Measurements from ENCODE around the gene SLC25A10. TPM values are rescaled to one million over a fixed set of nuclear protein-coding genes. Genes with fewer than 3 reads are reported as not detected.

The SLC25A10 gene
- total and polyA plus RNA-seq, 12 donors = 3.5 to 36.1 (median 20.5) TPM

- H3K27me3 ChIP-seq = no peaks in the 10 kb centered on the region
- no peak for DNase-seq
- TF ChIP-seq CTCF (IDR thresholded peaks at IDR 0.05) (no peak), POLR2A (IDR thresholded peaks at IDR 0.05) (no peak)
- H3K36me3 ChIP-seq (replicated peaks in 1 of 2) = no peaks in the 10 kb centered on the region
- peaks cover 14 to 20% of the 10 kb centered on the region in 2 donors for H3K4me1 ChIP-seq (replicated peaks in 1 of 2)
- H3K4me3 ChIP-seq = no peak overlapping the region
- 78 to 83% (median 81%) methylated on average over 11 of the region's 11 CpGs for WGBS, 4 donors
- H3K27ac ChIP-seq = no peak overlapping the region
- intact Hi-C loops (cut with DNase I) = no loop called here
- no peaks in the 10 kb centered on the region for H3K9me3 ChIP-seq (replicated peaks in 1 of 3)
Observed at GRCh38 chr17:81680150-81680549, 31.9 kb upstream of the SLC25A10 start.

DNA sequence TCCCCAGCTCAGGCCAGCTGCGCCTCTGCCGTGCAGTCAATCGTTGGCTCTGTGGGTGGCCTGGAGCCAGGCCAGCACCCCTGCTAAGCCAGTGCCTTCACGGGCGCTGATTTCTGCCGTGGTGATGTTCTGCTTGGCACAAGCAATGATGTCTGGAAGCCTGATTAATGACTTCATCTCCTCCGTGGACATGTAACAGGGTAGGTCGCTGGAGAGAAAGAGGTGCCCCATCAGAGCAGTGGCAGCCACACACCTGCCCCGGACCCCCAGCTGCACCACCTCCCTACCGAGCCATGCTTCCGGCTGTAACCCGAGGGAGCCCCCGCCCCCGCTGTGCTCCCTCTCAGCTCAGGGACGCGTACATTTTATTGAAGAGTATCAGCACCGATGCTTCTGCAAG lies 30.4 kb upstream of the SLC25A10 start:
- Histone ChIP-seq H3K9me3 (replicated peaks in 1 of 3) (no peaks in the 10 kb centered on the region), H3K27ac (no peak overlapping the region), H3K27me3 (no peaks in the 10 kb centered on the region), H3K4me3 (no peak overlapping the region), H3K4me1 (replicated peaks in 1 of 2) (peaks cover 18 to 29% of the 10 kb centered on the region in 2 donors), H3K36me3 (replicated peaks in 1 of 2) (peaks cover 0 to 12% of the 10 kb centered on the region in 2 donors)
- TF ChIP-seq POLR2A (IDR thresholded peaks at IDR 0.05) (no peak), CTCF (IDR thresholded peaks at IDR 0.05) (no peak)
- intact Hi-C loops (cut with DNase I) = no loop called here
- no peak for DNase-seq
- WGBS, 4 donors = 74 to 80% (median 77%) methylated on average over 14 to 17 of the region's 17 CpGs

- no peak for DNase-seq
- WGBS, 4 donors = 36 to 41% (median 40%) methylated on average over 15 to 19 of the region's 19 CpGs
- peak overlapping the region in 1 of 5 donors; percentile 95 for H3K27ac ChIP-seq
- H3K4me3 ChIP-seq = peak overlapping the region in 3 of 4 donors; percentile 22 to 94 (median 73)
- no peaks in the 10 kb centered on the region for H3K9me3 ChIP-seq (replicated peaks in 1 of 3)
- intact Hi-C loops (cut with DNase I) = no loop called here
- H3K36me3 ChIP-seq (replicated peaks in 1 of 2) = peaks cover 0 to 22% of the 10 kb centered on the region in 2 donors
- H3K4me1 ChIP-seq (replicated peaks in 1 of 2) = peaks cover 18 to 29% of the 10 kb centered on the region in 2 donors
- TF ChIP-seq POLR2A (IDR thresholded peaks at IDR 0.05) (no peak), CTCF (IDR thresholded peaks at IDR 0.05) (no peak)
- H3K27me3 ChIP-seq = no peaks in the 10 kb centered on the region
Observed at GRCh38 chr17:81682565-81683207, 29.4 kb upstream of the SLC25A10 start.

DNA sequence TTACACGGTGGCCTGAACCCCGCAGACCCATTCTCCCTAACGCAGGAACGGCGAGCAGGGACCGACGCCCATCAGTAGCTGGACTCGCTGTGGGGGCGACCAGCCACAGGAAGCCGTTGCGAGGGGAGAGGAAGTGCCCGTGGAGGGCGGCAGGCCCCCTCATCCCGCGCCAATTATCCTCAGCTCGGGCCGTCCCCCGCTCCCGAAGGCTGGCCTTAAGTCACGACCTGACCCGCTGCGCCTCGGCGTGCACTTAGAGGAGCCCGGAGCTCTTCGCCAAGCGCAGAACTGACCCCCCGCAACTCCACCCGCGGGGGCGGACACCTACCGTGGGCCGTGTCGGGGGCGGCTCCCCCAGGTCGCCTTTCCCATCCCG lies 28.9 kb upstream of the SLC25A10 start:
- peak overlapping the region; percentile 22 to 94 (median 74) for H3K4me3 ChIP-seq
- TF ChIP-seq POLR2A (IDR thresholded peaks at IDR 0.05) (no peak), CTCF (IDR thresholded peaks at IDR 0.05) (no peak)
- H3K27ac ChIP-seq = peak overlapping the region in 4 of 5 donors; percentile 70 to 95 (median 78)
- intact Hi-C loops (cut with DNase I) = no loop called here
- WGBS, 4 donors = 0 to 1% (median 0%) methylated on average over 5 to 37 of the region's 37 CpGs; no CpG with 5 or more reads in 1 of the 4 donors
- H3K4me1 ChIP-seq (replicated peaks in 1 of 2) = peaks cover 18 to 29% of the 10 kb centered on the region in 2 donors
- no peaks in the 10 kb centered on the region for H3K9me3 ChIP-seq (replicated peaks in 1 of 3)
- no peak for DNase-seq
- H3K36me3 ChIP-seq (replicated peaks in 1 of 2) = peaks cover 0 to 27% of the 10 kb centered on the region in 2 donors
- no peaks in the 10 kb centered on the region for H3K27me3 ChIP-seq
